ENCODE measurements around the gene RNU6-8.

RNU6-8 gene

GRCh38 chr14:32185097-32185496 is 18.0 kb downstream of the RNU6-8 start:
- ATAC-seq: no peak

GRCh38 chr14:32183151-32184058 is 19.7 kb downstream of the RNU6-8 start:
- TF ChIP-seq ARNTL (CRISPR knock-in tag; IDR thresholded peaks at IDR 0.05; ENCODE audit: borderline replicate concordance, low read depth): no peak
- TF ChIP-seq ZFP30 (CRISPR knock-in tag; IDR thresholded peaks at IDR 0.05): no peak
- TF ChIP-seq POU6F1 (CRISPR knock-in tag; IDR thresholded peaks at IDR 0.05; ENCODE audit: borderline replicate concordance, low read depth): no peak
- TF ChIP-seq ZNF8 (CRISPR knock-in tag; IDR thresholded peaks at IDR 0.05): no peak
- no peak for TF ChIP-seq ZFP3 (CRISPR knock-in tag; IDR thresholded peaks at IDR 0.05)
- TF ChIP-seq CSDC2 (CRISPR knock-in tag; IDR thresholded peaks at IDR 0.05): no peak
- TF ChIP-seq ZNF70 (CRISPR knock-in tag; IDR thresholded peaks at IDR 0.05): no peak
- TF ChIP-seq BACH2 (CRISPR knock-in tag; IDR thresholded peaks at IDR 0.05; ENCODE audit: borderline replicate concordance): no peak
- no peak for TF ChIP-seq PATZ1 (CRISPR knock-in tag; IDR thresholded peaks at IDR 0.05; ENCODE audit: borderline replicate concordance)
- no peak for TF ChIP-seq TCF4 (CRISPR knock-in tag; IDR thresholded peaks at IDR 0.05; ENCODE audit: borderline replicate concordance)
- no peak for TF ChIP-seq ZC3H10 (CRISPR knock-in tag; IDR thresholded peaks at IDR 0.05)
- no peak for TF ChIP-seq ZNF565 (CRISPR knock-in tag; conservative IDR thresholded peaks at IDR 0.05; ENCODE audit: low read depth)
- TF ChIP-seq RARB (CRISPR knock-in tag; IDR thresholded peaks at IDR 0.05): no peak
- no peak for TF ChIP-seq TOX (CRISPR knock-in tag; IDR thresholded peaks at IDR 0.05; ENCODE audit: borderline replicate concordance)
- no peak for ATAC-seq

More at GRCh38 chr14:32185097-32185496, 18.0 kb downstream of the RNU6-8 start:
- TF ChIP-seq CSDC2 (CRISPR knock-in tag; IDR thresholded peaks at IDR 0.05) (no peak), PATZ1 (CRISPR knock-in tag; IDR thresholded peaks at IDR 0.05; ENCODE audit: borderline replicate concordance) (no peak), ISL1 (CRISPR knock-in tag; IDR thresholded peaks at IDR 0.05) (no peak), TOX (CRISPR knock-in tag; IDR thresholded peaks at IDR 0.05; ENCODE audit: borderline replicate concordance) (no peak), ZNF70 (CRISPR knock-in tag; IDR thresholded peaks at IDR 0.05) (no peak), GLIS3 (CRISPR knock-in tag; IDR thresholded peaks at IDR 0.05) (no peak), CREB5 (CRISPR knock-in tag; IDR thresholded peaks at IDR 0.05; ENCODE audit: low read depth) (no peak), CSRNP3 (CRISPR knock-in tag; IDR thresholded peaks at IDR 0.05) (no peak), ZFP30 (CRISPR knock-in tag; IDR thresholded peaks at IDR 0.05) (no peak), ZNF8 (CRISPR knock-in tag; IDR thresholded peaks at IDR 0.05) (no peak)

GRCh38 chr14:32171469-32171868 is 31.6 kb downstream of the RNU6-8 start:
- TF ChIP-seq GLIS3 (CRISPR knock-in tag; IDR thresholded peaks at IDR 0.05) (no peak), ZNF8 (CRISPR knock-in tag; IDR thresholded peaks at IDR 0.05) (no peak), ARNTL (CRISPR knock-in tag; IDR thresholded peaks at IDR 0.05; ENCODE audit: borderline replicate concordance, low read depth) (no peak), BACH2 (CRISPR knock-in tag; IDR thresholded peaks at IDR 0.05; ENCODE audit: borderline replicate concordance) (no peak), TOX (CRISPR knock-in tag; IDR thresholded peaks at IDR 0.05; ENCODE audit: borderline replicate concordance) (no peak), RARB (CRISPR knock-in tag; IDR thresholded peaks at IDR 0.05) (no peak), ZFP30 (CRISPR knock-in tag; IDR thresholded peaks at IDR 0.05) (no peak), POU6F1 (CRISPR knock-in tag; IDR thresholded peaks at IDR 0.05; ENCODE audit: borderline replicate concordance, low read depth) (no peak), ZFP3 (CRISPR knock-in tag; IDR thresholded peaks at IDR 0.05) (no peak), CSRNP3 (CRISPR knock-in tag; IDR thresholded peaks at IDR 0.05) (no peak), CREB5 (CRISPR knock-in tag; IDR thresholded peaks at IDR 0.05; ENCODE audit: low read depth) (no peak), TCF4 (CRISPR knock-in tag; IDR thresholded peaks at IDR 0.05; ENCODE audit: borderline replicate concordance) (no peak)
- ATAC-seq: no peak

Data from SK-N-SH treated with all-trans-retinoic acid at 6 μM for 48 hours (cell line).